CD4-positive, alpha-beta T cell (primary cell): ENCODE measurements around the gene LMBR1. TPM values are rescaled to one million over a fixed set of nuclear protein-coding genes. Genes with fewer than 3 reads are reported as not detected.
A peak's percentile ranks its signal among the peaks of the same experiment; 100 is the strongest.

Experiments used
- ATAC-seq: fragments of 200-7000 bp; cut with Tn5 transposase; one replicate; pipeline ENCODE4 v1.10.0; 2022; ENCODE audit warnings: mild to moderate bottlenecking; ENCODE audit not compliant: poor library complexity
- CTCF ChIA-PET: fragments of 350-600 bp; sonication (Branson Sonifier 250); formaldehyde crosslinking; loops from one replicate; lab custom pipeline; 2021; ENCODE audit warnings: antibody characterized with exemption, inconsistent platforms; lab: Charles Lee
- POLR2A ChIA-PET: fragments of 350-600 bp; sonication (Branson Sonifier 250); formaldehyde crosslinking; loops from one replicate; lab custom pipeline; 2021; ENCODE audit warnings: antibody characterized with exemption, inconsistent platforms; lab: Charles Lee
- DNase-seq, 14 experiments: peaks; one replicate each; pipeline ENCODE4 v3.0.0-alpha.2; 2013 to 2020; ENCODE audit warnings: mixed read lengths in 2 of 14
- H3K27ac ChIP-seq, 2 donors: one replicate each; pipeline versions ENCODE4 v1.5.1 to v1.7.0; 2013; ENCODE audit warnings: low read length in 2 of 2, low read depth in 1 of 2, mild to moderate bottlenecking in 1 of 2
- H3K27me3 ChIP-seq, 2 experiments: 1 replicate in 1 of 2; 2 replicates in 1 of 2; pipeline versions ENCODE4 v1.6.1 to v1.7.0; 2013; ENCODE audit warnings: low read length in 2 of 2, control low read depth in 1 of 2, mild to moderate bottlenecking in 1 of 2, moderate library complexity in 1 of 2; ENCODE audit not compliant: insufficient read depth in 2 of 2, control insufficient read depth in 1 of 2
- H3K36me3 ChIP-seq: one replicate; pipeline ENCODE4 v1.6.1; 2013; ENCODE audit warnings: low read length, control low read depth; ENCODE audit not compliant: insufficient read depth
- H3K4me1 ChIP-seq: one replicate; pipeline ENCODE4 v1.6.1; 2013; ENCODE audit warnings: low read length, control low read depth; ENCODE audit not compliant: insufficient read depth
- H3K4me3 ChIP-seq: one replicate; pipeline ENCODE4 v1.5.1; 2013; ENCODE audit warnings: mild to moderate bottlenecking, low read length, moderate library complexity
- H3K9me3 ChIP-seq, 2 experiments: 1 replicate in 1 of 2; 2 replicates in 1 of 2; pipeline versions ENCODE4 v1.6.1 to v1.7.0; 2013; ENCODE audit warnings: low read length in 2 of 2, mild to moderate bottlenecking in 2 of 2, control low read depth in 1 of 2, moderate library complexity in 1 of 2; ENCODE audit not compliant: control insufficient read depth in 1 of 2, insufficient read depth in 1 of 2
- H3K27ac Mint-ChIP-seq: one replicate; pipeline ENCODE4 v1.8.0; 2020; ENCODE audit warnings: mixed read lengths
- H3K27me3 Mint-ChIP-seq: one replicate; pipeline ENCODE4 v1.8.0; 2021; ENCODE audit warnings: mixed read lengths
- H3K36me3 Mint-ChIP-seq: one replicate; pipeline ENCODE4 v1.8.0; 2021; ENCODE audit warnings: low read depth, mixed read lengths
- H3K4me1 Mint-ChIP-seq: one replicate; pipeline ENCODE4 v1.8.0; 2021; ENCODE audit warnings: low read depth, mixed read lengths
- H3K4me3 Mint-ChIP-seq: one replicate; pipeline ENCODE4 v1.8.0; 2020; ENCODE audit warnings: mild to moderate bottlenecking, mixed read lengths
- H3K9me3 Mint-ChIP-seq: one replicate; pipeline ENCODE4 v1.8.0; 2020; ENCODE audit warnings: mixed read lengths
- CTCF ChIP-seq: fragments of 200-600 bp; IDR thresholded peaks from one replicate; pipeline ENCODE4 v1.8.0; 2022; ENCODE audit warnings: antibody characterized with exemption, mild to moderate bottlenecking
- intact Hi-C, 2 experiments: fragments of 100-400 bp; cut with DNase I in 1 of 2; cut with micrococcal nuclease in 1 of 2; formaldehyde crosslinking; loops; one replicate each; pipeline versions ENCODE4 v1.15.1 to v1.9.0; 2023 to 2025; cut with DNase I, micrococcal nuclease
- total RNA-seq, 174 experiments: library from RNA in 2 of 174; stranded (reverse) in 2 of 174; gene quantifications; one replicate each; pipeline ENCODE4 v1.2.3 and lab custom pipeline; 2021 to 2026

LMBR1 gene
- total RNA-seq, 2 experiments from 2014 or later, result 61.6 to 61.9 TPM

GRCh38 chr7:156895024-156895780 lies 2.2 kb upstream of the LMBR1 start:
- CTCF ChIA-PET, result no interaction called here
- intact Hi-C loops, result loop anchor here in 1 of 2 experiments (10.0 kb wide), 3 partner anchors 260 to 1600 kb away; partner anchors contain the start of genes INSIG1 and RBM33
- ATAC-seq (no peak), DNase-seq (peak in 1 of 14 experiments; percentile 28)
- peaks cover 24% of the 10 kb centered on the region for H3K4me1 ChIP-seq
- POLR2A ChIA-PET, result no interaction called here
- no peaks in the 10 kb centered on the region for H3K27me3 ChIP-seq
- H3K36me3 ChIP-seq, result no peaks in the 10 kb centered on the region
- peaks cover 10% of the 10 kb centered on the region for H3K36me3 Mint-ChIP-seq
- no peaks in the 10 kb centered on the region for H3K9me3 ChIP-seq
- peak overlapping the region; percentile 95 for H3K4me3 Mint-ChIP-seq
- no peak overlapping the region for H3K4me3 ChIP-seq
- TF ChIP-seq CTCF, result no peak
- no peaks in the 10 kb centered on the region for H3K9me3 Mint-ChIP-seq
- peaks cover 44% of the 10 kb centered on the region for H3K4me1 Mint-ChIP-seq
- peak overlapping the region; percentile 88 for H3K27ac Mint-ChIP-seq
- no peaks in the 10 kb centered on the region for H3K27me3 Mint-ChIP-seq
- no peak overlapping the region for H3K27ac ChIP-seq

- CTCF ChIA-PET, result interaction anchor here (0.7 to 1.7 kb wide), 2 partner anchors 32 to 57 kb away, joined by 3 to 24 read pairs; partner anchors contain the start of gene NOM1
These were observed 742 bp downstream of the LMBR1 start for GRCh38 chr7:156892081-156892800.

More at GRCh38 chr7:156892081-156892800, 742 bp downstream of the LMBR1 start:
- peak overlapping the region; percentile 93 for H3K27ac Mint-ChIP-seq
- intact Hi-C loops, result loop anchor here (2.0 to 10.0 kb wide), 6 partner anchors 247 to 1965 kb away; partner anchors contain the start of genes UBE3C (in 2 of the 2), DNAJB6 (in 1 of the 2), INSIG1 (in 1 of the 2) and RBM33 (in 1 of the 2)
- DNase-seq (peak; percentile 34 to 82 (median 60)), ATAC-seq (peak; percentile 33)
- H3K27me3 Mint-ChIP-seq, result no peaks in the 10 kb centered on the region
- H3K9me3 ChIP-seq, result no peaks in the 10 kb centered on the region
- no peaks in the 10 kb centered on the region for H3K27me3 ChIP-seq
- H3K27ac ChIP-seq, result no peak overlapping the region
- H3K4me3 Mint-ChIP-seq, result peak overlapping the region; percentile 96
- H3K36me3 Mint-ChIP-seq, result peaks cover 16% of the 10 kb centered on the region
- H3K36me3 ChIP-seq, result no peaks in the 10 kb centered on the region
- TF ChIP-seq CTCF, result no peak
- no peaks in the 10 kb centered on the region for H3K9me3 Mint-ChIP-seq
- H3K4me3 ChIP-seq, result peak overlapping the region; percentile 70
- peaks cover 24% of the 10 kb centered on the region for H3K4me1 ChIP-seq
- peaks cover 58% of the 10 kb centered on the region for H3K4me1 Mint-ChIP-seq
- POLR2A ChIA-PET, result interaction anchor here (0.8 to 1.6 kb wide), 3 partner anchors 31 to 58 kb away, joined by 4 to 24 read pairs (median 6); partner anchors contain the start of gene NOM1
